GM11168 (cell line): ENCODE results near the gene TMEM263.

ENCODE experiments used
- in situ Hi-C: fragments of 300-500 bp; cut with MboI; formaldehyde crosslinking; loops from one replicate; pipeline ENCODE4 v1.12.0; 2022; ENCODE audit warnings: low sequenced_read_pairs; ENCODE audit not compliant: unreplicated experiment

TMEM263 gene

DNA sequence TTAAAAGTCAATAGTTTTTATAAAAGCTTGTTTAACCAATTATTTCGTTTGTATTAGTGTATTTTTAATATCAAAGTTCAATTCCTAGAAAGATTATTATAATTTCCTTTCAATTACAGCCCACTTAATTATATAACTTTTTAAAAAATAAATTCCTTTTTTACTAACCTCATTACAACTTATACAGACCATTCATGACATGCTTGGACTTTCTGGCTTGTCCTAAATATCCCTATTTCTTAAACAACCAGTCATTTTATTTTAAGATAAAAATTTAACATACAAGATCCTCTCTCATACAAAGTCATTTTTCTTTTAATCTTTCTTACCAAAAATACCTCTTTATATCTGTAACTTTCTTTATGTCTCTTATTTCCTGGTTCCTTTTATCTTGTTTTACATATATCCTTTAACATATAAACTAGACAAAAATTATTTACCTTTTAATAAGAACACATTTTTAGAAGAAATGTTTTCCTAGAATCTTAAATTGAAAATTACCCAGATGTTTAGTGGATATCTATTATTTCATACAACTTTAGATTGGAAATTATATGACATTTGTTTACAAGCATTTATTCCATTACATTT lies 10.4 kb upstream of the TMEM263 start:
- in situ Hi-C loops = no loop called here

DNA sequence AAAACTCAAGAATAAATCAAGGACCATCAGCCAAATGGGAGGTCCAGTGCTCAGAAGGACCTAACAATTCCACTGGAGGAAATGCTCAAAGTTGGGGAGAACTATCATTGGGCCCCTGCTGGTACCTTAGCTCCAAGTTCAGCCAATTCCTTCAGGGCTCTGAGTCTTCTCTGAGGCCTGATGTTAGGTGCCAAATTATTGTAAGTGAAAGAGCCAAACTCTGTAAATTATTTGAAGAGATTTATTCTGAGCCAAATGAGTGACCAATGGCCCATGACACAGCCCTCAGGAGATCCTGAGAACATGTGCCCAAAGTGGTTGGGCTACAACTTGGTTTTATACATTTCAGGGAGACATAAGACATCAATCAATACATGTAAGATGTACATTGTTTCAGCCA lies 8.2 kb upstream of the TMEM263 start:
- in situ Hi-C loops = no loop called here

GRCh38 chr12:106950591-106950990 lies 5.1 kb upstream of the TMEM263 start:
- in situ Hi-C loops = no loop called here

GRCh38 chr12:106953352-106954250 lies 2.1 kb upstream of the TMEM263 start:
- in situ Hi-C loops = no loop called here

DNA sequence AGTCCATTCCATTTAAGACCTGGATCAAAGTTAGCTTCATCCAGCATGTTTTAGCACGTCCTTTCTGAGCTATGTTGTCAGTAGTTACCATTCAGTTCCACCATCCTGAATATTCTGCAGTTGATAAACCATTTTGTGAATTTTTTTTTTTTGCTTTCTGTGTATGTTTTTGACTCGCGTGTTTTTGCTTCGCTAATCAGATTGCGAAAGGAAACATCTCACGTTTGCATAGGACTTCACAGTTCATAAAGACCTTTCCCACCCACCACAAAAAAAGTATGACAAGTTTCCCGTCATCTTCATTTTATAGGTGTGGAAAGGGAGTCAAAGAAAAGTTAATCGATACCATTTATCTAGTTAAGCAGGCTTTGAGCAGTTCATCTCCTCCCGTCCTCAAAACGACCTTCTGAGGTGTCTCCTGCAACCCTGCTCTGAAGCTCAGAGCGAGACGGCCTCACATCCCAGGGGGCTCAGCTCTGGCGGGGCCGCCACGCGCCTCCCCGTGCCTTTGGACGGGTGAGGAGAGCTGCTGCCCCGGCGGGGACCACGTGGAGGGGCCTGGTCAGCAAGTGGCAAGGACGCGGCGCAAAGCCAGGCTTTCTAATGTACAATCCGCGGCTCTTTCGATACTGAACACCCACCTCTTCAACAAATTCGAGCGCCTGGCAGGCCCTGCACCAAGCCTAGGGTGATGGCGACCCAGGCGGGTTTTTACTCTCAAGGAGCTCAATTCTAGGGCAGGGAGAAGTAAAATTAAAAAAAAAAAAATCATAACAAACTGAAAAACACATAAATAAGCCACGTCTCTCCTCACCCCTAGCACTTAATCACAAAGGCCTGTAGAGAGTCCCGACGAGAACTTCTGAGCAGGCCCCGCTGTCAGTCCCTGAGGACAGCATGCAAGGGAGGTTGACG lies 988 bp upstream of the TMEM263 start:
- in situ Hi-C loops = no loop called here

GRCh38 chr12:106956048-106956578 lies 406 bp downstream of the TMEM263 start:
- in situ Hi-C loops = no loop called here

DNA sequence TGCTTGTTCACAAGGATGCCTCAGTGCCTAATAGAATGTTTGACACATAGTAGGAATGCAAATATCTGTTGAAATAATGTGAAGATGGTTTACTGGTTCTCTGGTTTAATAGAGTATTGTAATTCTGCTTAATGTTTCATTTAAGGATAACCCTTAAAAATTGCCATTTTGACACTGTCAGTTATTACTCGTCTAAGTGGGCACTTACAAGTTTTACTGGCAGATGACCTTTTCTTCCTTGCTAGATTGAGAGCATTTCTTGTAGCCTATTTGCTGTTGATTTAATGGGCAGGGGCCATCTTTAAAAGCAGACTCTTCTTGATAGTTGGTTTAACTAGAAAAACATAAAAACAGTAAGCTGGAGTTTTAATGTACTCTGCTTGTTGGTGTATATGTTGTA lies 1.9 kb downstream of the TMEM263 start:
- in situ Hi-C loops = no loop called here

GRCh38 chr12:106960443-106960842 lies 4.7 kb downstream of the TMEM263 start:
- in situ Hi-C loops = loop anchor here (10.0 kb wide), 1 partner anchor 1616 kb away; no protein-coding TSS in a partner anchor

DNA sequence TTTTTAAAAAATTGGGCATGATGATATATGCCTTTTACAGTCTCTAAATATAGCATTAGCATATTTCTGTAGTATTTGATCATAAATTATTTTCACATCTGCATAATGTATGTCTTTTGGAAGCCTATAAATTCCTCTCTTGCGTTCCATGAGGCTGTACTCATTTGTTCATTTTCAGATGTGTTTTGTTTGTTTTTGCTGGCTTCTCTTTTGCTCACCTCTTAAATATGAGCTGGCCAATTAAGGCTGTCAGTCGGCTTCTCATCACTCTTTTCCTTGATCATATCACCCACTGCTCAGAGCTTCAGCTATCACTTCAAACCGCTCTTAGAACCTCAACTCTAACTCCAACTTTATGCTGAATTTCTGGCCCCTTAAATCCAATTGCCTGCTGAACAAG lies 6.6 kb downstream of the TMEM263 start:
- in situ Hi-C loops = loop anchor here (10.0 kb wide), 1 partner anchor 1617 kb away; no protein-coding TSS in a partner anchor

- in situ Hi-C loops = loop anchor here (10.0 kb wide), 1 partner anchor 1620 kb away; no protein-coding TSS in a partner anchor
Observed at GRCh38 chr12:106964526-106964925, 8.8 kb downstream of the TMEM263 start.

DNA sequence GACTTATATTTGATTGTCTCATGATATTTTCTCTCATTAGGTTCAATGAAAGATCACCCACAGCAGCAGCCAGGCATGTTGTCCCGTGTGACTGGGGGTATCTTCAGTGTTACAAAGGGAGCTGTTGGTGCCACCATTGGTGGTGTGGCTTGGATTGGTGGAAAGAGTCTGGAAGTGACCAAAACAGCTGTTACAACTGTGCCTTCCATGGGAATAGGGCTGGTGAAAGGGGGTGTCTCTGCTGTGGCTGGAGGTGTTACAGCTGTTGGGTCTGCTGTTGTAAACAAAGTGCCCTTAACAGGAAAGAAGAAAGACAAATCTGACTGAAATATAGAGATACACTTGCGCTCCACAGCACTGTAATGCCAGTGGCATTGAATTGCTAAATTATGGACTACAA lies 15.4 kb downstream of the TMEM263 start:
- in situ Hi-C loops = no loop called here

DNA sequence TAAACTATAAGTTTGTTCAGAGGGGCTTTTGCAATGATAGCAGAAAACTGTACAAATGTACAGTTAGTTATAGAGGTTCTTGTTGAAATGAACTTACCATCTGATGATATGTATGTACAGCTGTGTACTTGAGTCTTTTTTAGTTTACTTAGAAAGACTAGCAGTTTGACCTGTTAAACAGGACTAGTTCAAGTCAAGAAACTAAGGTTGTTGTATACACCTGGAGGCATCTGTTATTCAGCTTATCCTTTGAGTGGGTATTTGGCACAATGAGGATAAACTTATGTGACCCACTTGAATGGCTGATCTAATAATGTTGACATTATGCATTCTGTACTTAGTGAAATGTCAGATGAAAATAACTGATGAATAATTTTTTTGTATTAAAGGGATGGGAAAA lies 17.8 kb downstream of the TMEM263 start:
- in situ Hi-C loops = no loop called here

- in situ Hi-C loops = no loop called here
Observed at GRCh38 chr12:106974511-106974910, 18.8 kb downstream of the TMEM263 start.

DNA sequence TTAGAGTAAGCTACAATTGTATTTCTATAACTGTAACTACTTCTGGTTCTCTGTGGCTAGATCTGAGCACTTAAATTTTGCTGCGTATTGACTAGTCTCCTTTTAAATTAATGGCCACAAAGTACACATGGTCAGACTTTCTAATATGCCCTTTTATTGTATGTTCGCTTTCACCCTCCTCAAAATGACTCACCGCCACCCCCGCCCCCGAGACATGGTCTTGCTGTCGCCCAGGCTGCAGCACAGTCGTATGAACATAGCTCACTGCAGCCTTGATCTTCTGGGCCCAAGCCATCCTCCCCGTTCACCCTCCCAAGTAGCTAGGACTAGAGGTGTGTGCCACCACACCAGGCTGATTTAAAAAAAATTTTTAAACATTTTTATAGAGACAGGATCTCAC lies 19.4 kb downstream of the TMEM263 start:
- in situ Hi-C loops = no loop called here

DNA sequence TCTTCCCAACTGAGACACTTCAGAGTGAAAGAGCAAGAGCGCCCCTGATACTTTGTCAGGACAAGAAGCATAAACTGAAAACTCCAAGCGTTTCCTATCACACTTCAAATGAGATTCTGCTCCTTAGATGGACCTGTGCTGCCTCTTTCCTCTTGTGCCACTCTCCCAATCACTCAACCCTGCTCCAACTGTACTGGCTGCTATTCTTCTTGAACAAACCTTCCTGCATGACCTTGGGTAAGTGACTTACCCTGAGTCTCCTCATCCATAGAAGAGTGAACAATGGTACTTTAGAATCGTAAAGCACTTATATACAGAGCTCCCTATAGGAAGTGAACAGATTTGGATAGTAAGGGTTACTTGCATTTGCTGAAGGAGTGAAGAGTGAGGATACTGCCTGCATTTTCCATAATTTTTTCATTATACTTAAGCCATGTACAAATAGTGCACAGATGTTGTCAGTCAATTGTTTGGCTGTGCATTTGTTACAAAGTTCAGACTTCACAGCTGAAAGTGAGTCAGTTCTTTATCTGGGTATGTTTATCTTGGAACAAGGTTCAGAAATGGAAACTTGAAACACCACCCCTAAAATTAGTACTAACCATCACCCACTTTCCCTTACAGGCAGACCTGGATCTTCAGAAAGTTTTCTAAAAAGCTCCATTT lies 20.4 kb downstream of the TMEM263 start:
- in situ Hi-C loops = no loop called here

- in situ Hi-C loops = no loop called here
Observed at GRCh38 chr12:106976668-106977067, 21.0 kb downstream of the TMEM263 start.

DNA sequence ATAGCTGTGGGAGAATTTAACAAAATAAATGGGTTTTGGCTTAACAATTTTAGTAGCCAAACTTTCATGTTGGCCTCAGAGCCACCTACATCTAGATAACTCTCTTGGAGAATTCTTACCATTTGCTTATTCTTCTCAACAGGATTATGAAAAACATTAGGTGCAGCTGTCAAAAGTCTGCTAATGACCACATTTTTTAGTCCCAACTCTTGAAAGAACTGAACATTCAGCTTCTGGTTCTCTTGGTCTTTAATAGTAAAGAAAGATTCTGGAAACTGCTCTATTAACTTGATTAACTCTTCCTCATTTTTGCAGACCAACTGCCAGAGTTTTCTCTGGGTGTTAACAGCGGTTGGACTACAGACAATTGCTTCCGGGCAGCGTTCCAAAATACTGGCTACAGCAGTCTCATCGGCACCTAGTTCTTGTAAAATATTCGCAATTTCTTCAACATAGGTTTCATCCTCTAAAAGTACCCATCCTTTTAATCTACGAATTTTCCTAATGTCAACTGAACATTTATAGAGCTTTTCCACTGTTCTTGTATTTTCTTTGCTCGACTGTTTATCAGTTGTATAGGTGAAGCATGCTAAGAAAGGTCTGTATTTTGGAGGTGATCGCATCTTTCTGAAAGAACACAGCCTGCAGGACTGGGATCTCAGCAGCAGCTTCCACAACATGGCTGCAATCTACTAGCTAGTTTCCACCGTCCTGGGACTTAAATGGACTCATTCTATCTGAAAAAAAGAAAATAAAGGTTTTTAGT lies 22.5 kb downstream of the TMEM263 start:
- in situ Hi-C loops = no loop called here

DNA sequence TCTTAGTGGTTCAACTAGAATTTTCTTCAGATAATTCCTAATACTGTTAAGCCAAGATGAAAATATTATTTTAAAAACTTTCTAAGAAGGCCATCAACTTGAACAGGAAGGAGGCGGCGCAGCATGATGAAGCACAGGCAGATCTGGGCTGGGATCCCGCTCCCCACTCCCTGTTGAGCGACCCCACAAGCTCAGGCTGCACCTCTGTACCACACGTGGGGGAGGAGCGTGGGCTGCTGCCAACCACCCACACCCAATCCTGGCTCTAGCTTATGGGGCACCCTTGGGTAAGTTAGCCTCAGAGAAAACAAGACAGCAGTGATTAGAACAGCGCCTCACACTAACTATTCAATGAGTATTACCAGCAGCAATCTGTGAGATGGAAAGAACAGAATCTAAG lies 25.2 kb downstream of the TMEM263 start:
- in situ Hi-C loops = no loop called here

- in situ Hi-C loops = no loop called here
Observed at GRCh38 chr12:106981788-106982187, 26.1 kb downstream of the TMEM263 start.
